ENCODE measurements around the gene GLRA1. TPM values are rescaled to one million over a fixed set of nuclear protein-coding genes. Genes with fewer than 3 reads are reported as not detected.

Gene GLRA1
- not detected for polyA plus RNA-seq (2013, experiment 1 of 2)
- polyA plus RNA-seq (2013, experiment 2 of 2) = not detected

GRCh38 chr5:151924564-151925301 is at the start of gene GLRA1:
Gene GLRA1, minus strand, starts transcription at chr5:151924851. Its CDS starts 302 bp downstream, at chr5:151924549.
- WGBS = 22% methylated on average over 40 of the region's 44 CpGs
- no peak within 1 kb of the TSS for H2BK120ac ChIP-seq (ENCODE audit: low read depth, low read length)
- H3K4me3 ChIP-seq (ENCODE audit: insufficient read depth in 1 of 2, low read depth in 1 of 2, low read length in 2 of 2) = no peak within 1 kb of the TSS

GRCh38 chr5:151970885-151971284 is 46.2 kb upstream of the GLRA1 start:
- no peak overlapping the region for H2BK12ac ChIP-seq (ENCODE audit: low read length in 2 of 2)
- no peak overlapping the region for H3K14ac ChIP-seq (ENCODE audit: low read length in 2 of 2)
- H3K9ac ChIP-seq (ENCODE audit: low read length) = no peak overlapping the region
- H3K4me2 ChIP-seq (ENCODE audit: low read length, poor library complexity, severe bottlenecking) = no peak overlapping the region
- no peak overlapping the region for H3K18ac ChIP-seq (ENCODE audit: low read depth in 1 of 2, low read length in 2 of 2)
- H4K8ac ChIP-seq (ENCODE audit: low read length) = no peak overlapping the region
- no peak overlapping the region for H2BK5ac ChIP-seq (ENCODE audit: low read depth, low read length, poor library complexity, severe bottlenecking)
- no peak overlapping the region for H3K4ac ChIP-seq (ENCODE audit: low read depth in 1 of 2, low read length in 2 of 2)
- no peak overlapping the region for H2BK15ac ChIP-seq (ENCODE audit: low read depth, poor library complexity, severe bottlenecking)
- no peak overlapping the region for H2AFZ ChIP-seq (ENCODE audit: low read depth, low read length)
- no peaks in the 10 kb centered on the region for H3K79me1 ChIP-seq (replicated peaks; ENCODE audit: low read length, poor library complexity, severe bottlenecking)
- no peaks in the 10 kb centered on the region for H3K9me3 ChIP-seq (ENCODE audit: control insufficient read depth, low read length)
- H3K4me1 ChIP-seq (ENCODE audit: control insufficient read depth, insufficient read depth, low read depth, low read length) = no peaks in the 10 kb centered on the region
- no peaks in the 10 kb centered on the region for H3K27me3 ChIP-seq (ENCODE audit: control insufficient read depth in 1 of 2, insufficient read depth in 1 of 2, low read length in 2 of 2)
- no peak overlapping the region for H3K23ac ChIP-seq (ENCODE audit: low read length in 2 of 2)
- no peaks in the 10 kb centered on the region for H3K36me3 ChIP-seq (ENCODE audit: control insufficient read depth in 1 of 2, insufficient read depth in 2 of 2, low read depth in 1 of 2, low read length in 2 of 2)
- no peak overlapping the region for H2AK5ac ChIP-seq (ENCODE audit: low read length, severe bottlenecking)
- DNase-seq = no peak
- H3K27ac ChIP-seq (ENCODE audit: low read length, poor library complexity, severe bottlenecking) = no peak overlapping the region
- H4K91ac ChIP-seq (ENCODE audit: low read length) = no peak overlapping the region
- no peak overlapping the region for H2BK120ac ChIP-seq (ENCODE audit: low read depth, low read length)
- no peak overlapping the region for H3K4me3 ChIP-seq (ENCODE audit: insufficient read depth in 1 of 2, low read depth in 1 of 2, low read length in 2 of 2)

More at GRCh38 chr5:151924564-151925301, at the start of gene GLRA1:
- no peak within 1 kb of the TSS for H3K27ac ChIP-seq (ENCODE audit: low read length, poor library complexity, severe bottlenecking)
- DNase-seq = peak; percentile 38
- no peak within 1 kb of the TSS for H3K14ac ChIP-seq (ENCODE audit: low read length in 2 of 2)
- H4K91ac ChIP-seq (ENCODE audit: low read length) = no peak within 1 kb of the TSS
- H2BK12ac ChIP-seq (ENCODE audit: low read length in 2 of 2) = no peak within 1 kb of the TSS
- no peak within 1 kb of the TSS for H3K18ac ChIP-seq (ENCODE audit: low read depth in 1 of 2, low read length in 2 of 2)
- H3K9ac ChIP-seq (ENCODE audit: low read length) = no peak within 1 kb of the TSS
- no peak within 1 kb of the TSS for H2AFZ ChIP-seq (ENCODE audit: low read depth, low read length)
- H4K8ac ChIP-seq (ENCODE audit: low read length) = no peak within 1 kb of the TSS
- no peak within 1 kb of the TSS for H2BK15ac ChIP-seq (ENCODE audit: low read depth, poor library complexity, severe bottlenecking)
- no peak within 1 kb of the TSS for H3K4ac ChIP-seq (ENCODE audit: low read depth in 1 of 2, low read length in 2 of 2)
- H3K27me3 ChIP-seq (ENCODE audit: control insufficient read depth in 1 of 2, insufficient read depth in 1 of 2, low read length in 2 of 2) = peaks cover 0 to 11% of the 10 kb centered on the region in 2 experiments
- H3K4me2 ChIP-seq (ENCODE audit: low read length, poor library complexity, severe bottlenecking) = no peak within 1 kb of the TSS
- peaks cover 23% of the 10 kb centered on the region for H3K9me3 ChIP-seq (ENCODE audit: control insufficient read depth, low read length)
- no peak within 1 kb of the TSS for H2BK5ac ChIP-seq (ENCODE audit: low read depth, low read length, poor library complexity, severe bottlenecking)
- H3K79me1 ChIP-seq (replicated peaks; ENCODE audit: low read length, poor library complexity, severe bottlenecking) = no peaks in the 10 kb centered on the region
- H3K23ac ChIP-seq (ENCODE audit: low read length in 2 of 2) = no peak within 1 kb of the TSS
- H3K4me1 ChIP-seq (ENCODE audit: control insufficient read depth, insufficient read depth, low read depth, low read length) = no peaks in the 10 kb centered on the region
- no peaks in the 10 kb centered on the region for H3K36me3 ChIP-seq (ENCODE audit: control insufficient read depth in 1 of 2, insufficient read depth in 2 of 2, low read depth in 1 of 2, low read length in 2 of 2)
- no peak within 1 kb of the TSS for H2AK5ac ChIP-seq (ENCODE audit: low read length, severe bottlenecking)

GRCh38 chr5:151967865-151968264 is 43.2 kb upstream of the GLRA1 start:
- H3K18ac ChIP-seq (ENCODE audit: low read depth in 1 of 2, low read length in 2 of 2) = no peak overlapping the region
- H2AFZ ChIP-seq (ENCODE audit: low read depth, low read length) = no peak overlapping the region
- WGBS = 67% methylated on average over 1 of the region's 6 CpGs
- no peak overlapping the region for H3K14ac ChIP-seq (ENCODE audit: low read length in 2 of 2)
- no peak overlapping the region for H4K91ac ChIP-seq (ENCODE audit: low read length)
- no peak overlapping the region for H3K4me3 ChIP-seq (ENCODE audit: insufficient read depth in 1 of 2, low read depth in 1 of 2, low read length in 2 of 2)
- H3K79me1 ChIP-seq (replicated peaks; ENCODE audit: low read length, poor library complexity, severe bottlenecking) = no peaks in the 10 kb centered on the region
- no peak overlapping the region for H2BK120ac ChIP-seq (ENCODE audit: low read depth, low read length)
- no peak overlapping the region for H4K8ac ChIP-seq (ENCODE audit: low read length)
- H2AK5ac ChIP-seq (ENCODE audit: low read length, severe bottlenecking) = no peak overlapping the region
- no peak overlapping the region for H2BK12ac ChIP-seq (ENCODE audit: low read length in 2 of 2)
- no peak for DNase-seq
- no peak overlapping the region for H2BK5ac ChIP-seq (ENCODE audit: low read depth, low read length, poor library complexity, severe bottlenecking)
- no peak overlapping the region for H2BK15ac ChIP-seq (ENCODE audit: low read depth, poor library complexity, severe bottlenecking)
- H3K9me3 ChIP-seq (ENCODE audit: control insufficient read depth, low read length) = no peaks in the 10 kb centered on the region
- H3K4ac ChIP-seq (ENCODE audit: low read depth in 1 of 2, low read length in 2 of 2) = no peak overlapping the region
- no peak overlapping the region for H3K23ac ChIP-seq (ENCODE audit: low read length in 2 of 2)
- H3K9ac ChIP-seq (ENCODE audit: low read length) = no peak overlapping the region
- H3K27me3 ChIP-seq (ENCODE audit: control insufficient read depth in 1 of 2, insufficient read depth in 1 of 2, low read length in 2 of 2) = no peaks in the 10 kb centered on the region
- no peaks in the 10 kb centered on the region for H3K4me1 ChIP-seq (ENCODE audit: control insufficient read depth, insufficient read depth, low read depth, low read length)
- H3K27ac ChIP-seq (ENCODE audit: low read length, poor library complexity, severe bottlenecking) = no peak overlapping the region
- H3K4me2 ChIP-seq (ENCODE audit: low read length, poor library complexity, severe bottlenecking) = no peak overlapping the region
- H3K36me3 ChIP-seq (ENCODE audit: control insufficient read depth in 1 of 2, insufficient read depth in 2 of 2, low read depth in 1 of 2, low read length in 2 of 2) = no peaks in the 10 kb centered on the region

GRCh38 chr5:151966046-151966445 is 41.4 kb upstream of the GLRA1 start:
- H3K4ac ChIP-seq (ENCODE audit: low read depth in 1 of 2, low read length in 2 of 2) = no peak overlapping the region
- no peak overlapping the region for H4K91ac ChIP-seq (ENCODE audit: low read length)
- H2BK5ac ChIP-seq (ENCODE audit: low read depth, low read length, poor library complexity, severe bottlenecking) = no peak overlapping the region
- H3K18ac ChIP-seq (ENCODE audit: low read depth in 1 of 2, low read length in 2 of 2) = no peak overlapping the region
- H3K27ac ChIP-seq (ENCODE audit: low read length, poor library complexity, severe bottlenecking) = no peak overlapping the region
- H3K79me1 ChIP-seq (replicated peaks; ENCODE audit: low read length, poor library complexity, severe bottlenecking) = no peaks in the 10 kb centered on the region
- no peak overlapping the region for H2AK5ac ChIP-seq (ENCODE audit: low read length, severe bottlenecking)
- H3K27me3 ChIP-seq (ENCODE audit: control insufficient read depth in 1 of 2, insufficient read depth in 1 of 2, low read length in 2 of 2) = no peaks in the 10 kb centered on the region
- no peak overlapping the region for H4K8ac ChIP-seq (ENCODE audit: low read length)
- 77% methylated on average over 1 of the region's 1 CpG for WGBS
- H2BK120ac ChIP-seq (ENCODE audit: low read depth, low read length) = no peak overlapping the region
- DNase-seq = no peak
- H3K9me3 ChIP-seq (ENCODE audit: control insufficient read depth, low read length) = no peaks in the 10 kb centered on the region
- no peak overlapping the region for H2AFZ ChIP-seq (ENCODE audit: low read depth, low read length)
- no peak overlapping the region for H3K9ac ChIP-seq (ENCODE audit: low read length)
- H3K4me1 ChIP-seq (ENCODE audit: control insufficient read depth, insufficient read depth, low read depth, low read length) = no peaks in the 10 kb centered on the region
- H2BK12ac ChIP-seq (ENCODE audit: low read length in 2 of 2) = no peak overlapping the region
- no peak overlapping the region for H3K14ac ChIP-seq (ENCODE audit: low read length in 2 of 2)
- no peak overlapping the region for H3K4me2 ChIP-seq (ENCODE audit: low read length, poor library complexity, severe bottlenecking)
- H3K36me3 ChIP-seq (ENCODE audit: control insufficient read depth in 1 of 2, insufficient read depth in 2 of 2, low read depth in 1 of 2, low read length in 2 of 2) = no peaks in the 10 kb centered on the region
- H3K23ac ChIP-seq (ENCODE audit: low read length in 2 of 2) = no peak overlapping the region
- H2BK15ac ChIP-seq (ENCODE audit: low read depth, poor library complexity, severe bottlenecking) = no peak overlapping the region
- no peak overlapping the region for H3K4me3 ChIP-seq (ENCODE audit: insufficient read depth in 1 of 2, low read depth in 1 of 2, low read length in 2 of 2)

Data from mesenchymal stem cell (in vitro differentiated cells and primary cell).